Measurements from ENCODE around the gene CCDC63. TPM values are rescaled to one million over a fixed set of nuclear protein-coding genes. Genes with fewer than 3 reads are reported as not detected.

CCDC63 gene
- total and polyA plus RNA-seq, 5 donors, result not detected

DNA sequence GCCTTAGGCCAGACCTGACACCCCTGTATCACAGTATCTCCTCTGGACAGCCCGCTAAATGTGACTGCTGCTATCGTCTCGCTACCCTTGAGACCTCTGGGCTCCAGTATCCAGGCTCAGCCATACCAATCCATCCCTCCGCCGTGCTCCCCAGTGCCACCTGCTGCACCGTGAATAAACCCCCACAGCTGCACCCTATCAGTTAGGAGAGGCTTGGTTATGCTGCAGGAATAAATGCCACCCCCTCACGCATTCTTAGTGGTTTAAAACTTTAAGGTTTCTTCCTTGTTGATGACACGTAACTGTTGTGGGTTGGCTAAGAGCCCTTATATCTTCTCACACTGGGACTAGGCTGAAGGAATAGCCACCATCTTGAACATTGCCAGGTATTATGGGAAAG lies 12.1 kb downstream of the CCDC63 start:
- no peak overlapping the region for H3K27ac ChIP-seq (ENCODE audit: low read length)
- ATAC-seq (no peak), DNase-seq (no peak)
- H3K9me3 ChIP-seq (ENCODE audit: control insufficient read depth, low read length), result no peaks in the 10 kb centered on the region
- WGBS, result 62% methylated on average over 8 of the region's 8 CpGs
- H3K4me3 ChIP-seq (ENCODE audit: low read length), result no peak overlapping the region
- no peaks in the 10 kb centered on the region for H3K4me1 ChIP-seq (ENCODE audit: control insufficient read depth, insufficient read depth, low read length)
- no peaks in the 10 kb centered on the region for H3K27me3 ChIP-seq (ENCODE audit: control insufficient read depth, insufficient read depth)
- intact Hi-C loops (cut with DNase I), result no loop called here

GRCh38 chr12:110860833-110861296 lies 14.1 kb downstream of the CCDC63 start:
- no peak overlapping the region for H3K4me3 ChIP-seq (ENCODE audit: low read length)
- 48% methylated on average over 8 of the region's 8 CpGs for WGBS
- intact Hi-C loops (cut with DNase I), result no loop called here
- no peaks in the 10 kb centered on the region for H3K9me3 ChIP-seq (ENCODE audit: control insufficient read depth, low read length)
- no peak for ATAC-seq
- no peak overlapping the region for H3K27ac ChIP-seq (ENCODE audit: low read length)
- DNase-seq, result peak in 1 of 3 donors; percentile 51
- no peaks in the 10 kb centered on the region for H3K27me3 ChIP-seq (ENCODE audit: control insufficient read depth, insufficient read depth)
- H3K4me1 ChIP-seq (ENCODE audit: control insufficient read depth, insufficient read depth, low read length), result no peaks in the 10 kb centered on the region

GRCh38 chr12:110861729-110862128 lies 14.9 kb downstream of the CCDC63 start:
- no peaks in the 10 kb centered on the region for H3K9me3 ChIP-seq (ENCODE audit: control insufficient read depth, low read length)
- H3K27me3 ChIP-seq (ENCODE audit: control insufficient read depth, insufficient read depth), result no peaks in the 10 kb centered on the region
- no peak overlapping the region for H3K4me3 ChIP-seq (ENCODE audit: low read length)
- no peaks in the 10 kb centered on the region for H3K4me1 ChIP-seq (ENCODE audit: control insufficient read depth, insufficient read depth, low read length)
- no peak overlapping the region for H3K27ac ChIP-seq (ENCODE audit: low read length)
- intact Hi-C loops (cut with DNase I), result no loop called here
- DNase-seq (no peak), ATAC-seq (no peak)
- 76% methylated on average over 7 of the region's 7 CpGs for WGBS

DNA sequence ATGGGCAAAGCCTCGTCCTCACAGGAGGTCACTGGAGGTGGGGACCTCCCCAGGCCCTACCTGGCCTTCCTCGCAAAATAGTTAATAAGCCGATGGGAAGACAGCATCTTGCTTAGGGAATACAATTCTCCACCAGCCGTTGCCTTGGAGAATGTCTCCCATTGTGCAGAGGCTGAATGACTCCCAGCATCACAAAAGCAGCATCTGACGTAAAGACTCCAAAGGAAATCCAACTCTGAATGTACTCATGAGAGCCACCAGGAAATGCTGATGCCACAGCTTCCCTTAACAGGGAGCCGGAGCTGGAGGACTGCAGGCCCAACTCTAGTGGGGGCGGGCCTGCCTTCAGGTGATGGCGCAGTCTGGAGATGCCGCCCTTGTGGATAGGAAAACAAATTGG lies 15.5 kb downstream of the CCDC63 start:
- H3K27ac ChIP-seq (ENCODE audit: low read length), result no peak overlapping the region
- no peak for ATAC-seq
- no peak overlapping the region for H3K4me3 ChIP-seq (ENCODE audit: low read length)
- WGBS, result 82% methylated on average over 9 of the region's 9 CpGs
- intact Hi-C loops (cut with DNase I), result no loop called here
- no peaks in the 10 kb centered on the region for H3K27me3 ChIP-seq (ENCODE audit: control insufficient read depth, insufficient read depth)
- H3K4me1 ChIP-seq (ENCODE audit: control insufficient read depth, insufficient read depth, low read length), result no peaks in the 10 kb centered on the region
- no peaks in the 10 kb centered on the region for H3K9me3 ChIP-seq (ENCODE audit: control insufficient read depth, low read length)
- no peak for DNase-seq

GRCh38 chr12:110863161-110863560 lies 16.4 kb downstream of the CCDC63 start:
- no peak overlapping the region for H3K4me3 ChIP-seq (ENCODE audit: low read length)
- H3K9me3 ChIP-seq (ENCODE audit: control insufficient read depth, low read length), result no peaks in the 10 kb centered on the region
- ATAC-seq, result no peak
- DNase-seq, result no peak
- WGBS, result 70% methylated on average over 7 of the region's 7 CpGs
- no peaks in the 10 kb centered on the region for H3K27me3 ChIP-seq (ENCODE audit: control insufficient read depth, insufficient read depth)
- no peak overlapping the region for H3K27ac ChIP-seq (ENCODE audit: low read length)
- intact Hi-C loops (cut with DNase I), result no loop called here
- no peaks in the 10 kb centered on the region for H3K4me1 ChIP-seq (ENCODE audit: control insufficient read depth, insufficient read depth, low read length)

GRCh38 chr12:110865521-110865920 lies 18.7 kb downstream of the CCDC63 start:
- no peaks in the 10 kb centered on the region for H3K4me1 ChIP-seq (ENCODE audit: control insufficient read depth, insufficient read depth, low read length)
- DNase-seq (no peak), ATAC-seq (no peak)
- H3K27ac ChIP-seq (ENCODE audit: low read length), result no peak overlapping the region
- no peak overlapping the region for H3K4me3 ChIP-seq (ENCODE audit: low read length)
- H3K9me3 ChIP-seq (ENCODE audit: control insufficient read depth, low read length), result no peaks in the 10 kb centered on the region
- no peaks in the 10 kb centered on the region for H3K27me3 ChIP-seq (ENCODE audit: control insufficient read depth, insufficient read depth)
- 77% methylated on average over 6 of the region's 6 CpGs for WGBS
- intact Hi-C loops (cut with DNase I), result no loop called here

GRCh38 chr12:110869026-110869425 lies 22.2 kb downstream of the CCDC63 start:
- Histone ChIP-seq H3K4me3 (ENCODE audit: low read length) (no peak overlapping the region), H3K27ac (ENCODE audit: low read length) (no peak overlapping the region), H3K27me3 (ENCODE audit: control insufficient read depth, insufficient read depth) (no peaks in the 10 kb centered on the region), H3K9me3 (ENCODE audit: control insufficient read depth, low read length) (no peaks in the 10 kb centered on the region), H3K4me1 (ENCODE audit: control insufficient read depth, insufficient read depth, low read length) (no peaks in the 10 kb centered on the region)
- ATAC-seq (peak in 1 of 2 donors; percentile 36), DNase-seq (no peak)
- intact Hi-C loops (cut with DNase I), result no loop called here
- WGBS, result 67% methylated on average over 3 of the region's 3 CpGs

GRCh38 chr12:110869803-110870202 lies 23.0 kb downstream of the CCDC63 start:
- Histone ChIP-seq H3K27ac (ENCODE audit: low read length) (no peak overlapping the region), H3K9me3 (ENCODE audit: control insufficient read depth, low read length) (no peaks in the 10 kb centered on the region), H3K4me1 (ENCODE audit: control insufficient read depth, insufficient read depth, low read length) (no peaks in the 10 kb centered on the region), H3K4me3 (ENCODE audit: low read length) (no peak overlapping the region), H3K27me3 (ENCODE audit: control insufficient read depth, insufficient read depth) (no peaks in the 10 kb centered on the region)
- ATAC-seq (no peak), DNase-seq (no peak)
- WGBS, result 92% methylated on average over 5 of the region's 5 CpGs
- intact Hi-C loops (cut with DNase I), result no loop called here

DNA sequence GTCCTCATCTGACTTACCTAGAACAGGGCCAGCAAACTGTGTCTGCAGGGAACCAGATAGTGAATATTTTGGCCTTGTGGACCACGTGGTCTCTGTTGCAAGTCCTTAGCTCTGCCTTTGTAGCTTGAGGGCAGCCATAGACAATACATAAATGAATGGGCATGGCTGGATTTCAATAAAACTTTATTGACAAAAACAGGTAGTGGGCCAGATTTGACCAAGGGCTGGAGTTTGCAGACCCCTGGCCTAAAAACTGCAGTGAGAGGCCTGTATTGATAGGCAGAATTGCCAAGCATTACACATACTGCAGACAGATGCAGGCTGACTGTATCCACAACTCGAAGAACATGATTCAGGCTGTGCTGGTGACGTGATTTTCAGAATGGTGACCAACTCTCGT lies 25.3 kb downstream of the CCDC63 start:
- ATAC-seq, result no peak

DNA sequence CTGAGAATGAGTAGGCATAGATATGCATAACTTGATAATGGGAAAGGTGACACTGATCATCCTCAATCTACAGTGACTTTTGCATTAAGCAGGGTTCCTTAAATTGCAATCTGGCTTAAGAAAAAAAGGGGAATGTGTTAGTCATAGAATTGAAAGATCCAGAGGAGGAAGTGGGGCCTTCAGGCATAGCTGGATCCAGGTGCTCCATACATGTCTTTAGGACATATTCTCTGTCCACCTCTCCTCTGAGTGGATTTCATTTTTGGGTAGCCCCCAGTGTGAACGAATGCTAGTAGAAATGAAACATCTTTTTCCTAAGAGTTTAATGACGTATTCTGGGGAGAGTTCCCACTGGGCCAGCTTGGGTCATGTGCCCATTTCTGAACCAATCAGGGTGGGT lies 27.6 kb downstream of the CCDC63 start:
- no peak for DNase-seq
- no peaks in the 10 kb centered on the region for H3K4me1 ChIP-seq (ENCODE audit: control insufficient read depth, insufficient read depth, low read length)
- WGBS, result 90% methylated on average over 2 of the region's 2 CpGs
- H3K4me3 ChIP-seq (ENCODE audit: low read length), result no peak overlapping the region
- ATAC-seq, result no peak
- H3K27ac ChIP-seq (ENCODE audit: low read length), result no peak overlapping the region
- intact Hi-C loops (cut with DNase I), result no loop called here
- H3K27me3 ChIP-seq (ENCODE audit: control insufficient read depth, insufficient read depth), result no peaks in the 10 kb centered on the region
- H3K9me3 ChIP-seq (ENCODE audit: control insufficient read depth, low read length), result no peaks in the 10 kb centered on the region

More for the DNA sequence above, 25.3 kb downstream of the CCDC63 start:
- Histone ChIP-seq H3K4me3 (ENCODE audit: low read length) (no peak overlapping the region), H3K27me3 (ENCODE audit: control insufficient read depth, insufficient read depth) (no peaks in the 10 kb centered on the region), H3K27ac (ENCODE audit: low read length) (no peak overlapping the region), H3K9me3 (ENCODE audit: control insufficient read depth, low read length) (no peaks in the 10 kb centered on the region), H3K4me1 (ENCODE audit: control insufficient read depth, insufficient read depth, low read length) (no peaks in the 10 kb centered on the region)
- 55% methylated on average over 4 of the region's 4 CpGs for WGBS
- no peak for DNase-seq
- intact Hi-C loops (cut with DNase I), result no loop called here

- H3K27me3 ChIP-seq (ENCODE audit: control insufficient read depth, insufficient read depth), result no peaks in the 10 kb centered on the region
- no peaks in the 10 kb centered on the region for H3K9me3 ChIP-seq (ENCODE audit: control insufficient read depth, low read length)
- H3K27ac ChIP-seq (ENCODE audit: low read length), result no peak overlapping the region
- DNase-seq (no peak), ATAC-seq (no peak)
- no peaks in the 10 kb centered on the region for H3K4me1 ChIP-seq (ENCODE audit: control insufficient read depth, insufficient read depth, low read length)
- intact Hi-C loops (cut with DNase I), result no loop called here
- no peak overlapping the region for H3K4me3 ChIP-seq (ENCODE audit: low read length)
These were observed 28.0 kb downstream of the CCDC63 start for GRCh38 chr12:110874781-110875180.

DNA sequence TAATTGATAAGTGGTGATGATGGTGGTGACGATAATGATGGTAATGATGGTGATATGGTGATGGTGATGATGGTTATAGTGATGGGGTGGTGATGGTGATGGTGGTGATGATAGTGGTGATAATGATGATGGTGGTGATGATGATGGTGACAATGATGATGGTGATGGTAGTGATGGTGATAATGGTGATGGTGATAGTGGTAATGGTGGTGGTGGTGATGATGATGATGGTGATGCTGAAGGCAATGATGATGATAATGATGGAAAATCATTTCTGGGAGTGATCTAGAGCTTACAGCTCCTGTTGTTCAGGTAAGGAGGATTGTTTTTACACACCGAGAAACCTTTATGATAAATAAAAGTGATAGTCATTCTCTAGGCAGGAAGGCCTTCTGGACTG lies 33.9 kb downstream of the CCDC63 start:
- intact Hi-C loops (cut with DNase I), result no loop called here
- H3K27me3 ChIP-seq (ENCODE audit: control insufficient read depth, insufficient read depth), result no peaks in the 10 kb centered on the region
- H3K9me3 ChIP-seq (ENCODE audit: control insufficient read depth, low read length), result no peaks in the 10 kb centered on the region
- DNase-seq (no peak), ATAC-seq (no peak)
- no peak overlapping the region for H3K4me3 ChIP-seq (ENCODE audit: low read length)
- 88% methylated on average over 2 of the region's 2 CpGs for WGBS
- H3K27ac ChIP-seq (ENCODE audit: low read length), result no peak overlapping the region
- no peaks in the 10 kb centered on the region for H3K4me1 ChIP-seq (ENCODE audit: control insufficient read depth, insufficient read depth, low read length)

Measured in right cardiac atrium (tissue), 5 donors.